GM10266 (cell line): Measurements from ENCODE around the gene MED6.

Experiments used
- DNase-seq: peaks from one replicate; pipeline ENCODE4 v3.0.0; 2012; ENCODE audit errors: extremely low spot score
- CTCF ChIP-seq: IDR thresholded peaks from 2 replicates; pipeline ENCODE4 v1.5.1; 2012; ENCODE audit warnings: mild to moderate bottlenecking, low read depth; ENCODE audit not compliant: control insufficient read depth, insufficient read depth; ENCODE audit errors: missing control alignments

Gene MED6

GRCh38 chr14:70573050-70573449 lies 27.4 kb downstream of the MED6 start:
- no peak for DNase-seq
- TF ChIP-seq CTCF, result no peak

GRCh38 chr14:70571139-70571538 lies 29.3 kb downstream of the MED6 start:
- no peak for TF ChIP-seq CTCF

GRCh38 chr14:70567791-70568190 lies 32.7 kb downstream of the MED6 start:
- peak; percentile 42 for TF ChIP-seq CTCF
- peak; percentile 38 for DNase-seq

More at GRCh38 chr14:70571139-70571538, 29.3 kb downstream of the MED6 start:
- DNase-seq, result no peak

- TF ChIP-seq CTCF, result no peak
- no peak for DNase-seq
Observed at GRCh38 chr14:70563869-70564268, 36.6 kb downstream of the MED6 start.

GRCh38 chr14:70563417-70563816 lies 37.0 kb downstream of the MED6 start:
- no peak for DNase-seq
- TF ChIP-seq CTCF, result no peak

- no peak for DNase-seq
- TF ChIP-seq CTCF, result no peak
Observed at GRCh38 chr14:70558356-70558755, 42.1 kb downstream of the MED6 start.

GRCh38 chr14:70555890-70556289 lies 44.6 kb downstream of the MED6 start:
- no peak for DNase-seq
- TF ChIP-seq CTCF, result no peak

- no peak for DNase-seq
- no peak for TF ChIP-seq CTCF
Observed at GRCh38 chr14:70538087-70538486, 62.4 kb downstream of the MED6 start.
